Spleen (tissue), 7 donors: ENCODE measurements around the gene SNRNP200.

ENCODE experiments used
- POLR2AphosphoS5 ChIP-seq, 3 donors: sonication (generic); formaldehyde crosslinking; IDR thresholded peaks; one replicate each; pipeline ENCODE4 v1.5.1; 2017; ENCODE audit warnings: antibody characterized with exemption in 3 of 3
- TF ChIP-seq, protein P1 (sequence below), 11 experiments: fragments of 200-600 bp in 7 of 11; fragments of 450-650 bp in 4 of 11; sonication (generic) in 4 of 11; IDR thresholded peaks in 8 of 11; conservative IDR thresholded peaks in 3 of 11; 1 replicate in 7 of 11; 2 replicates in 4 of 11; pipeline versions ENCODE4 v1.4.0 to v1.8.0; 2016 to 2021; ENCODE audit warnings: antibody characterized with exemption in 11 of 11, inconsistent platforms in 4 of 11, mild to moderate bottlenecking in 1 of 11
- donor health status: DM: no; HTN: no; CAD: no; lungs with moderate emphysema.
- donor health status: DM: no; HTN: no; CAD: no.
- donor health status: DM: no; HTN: no; CAD: no.

DNA sequence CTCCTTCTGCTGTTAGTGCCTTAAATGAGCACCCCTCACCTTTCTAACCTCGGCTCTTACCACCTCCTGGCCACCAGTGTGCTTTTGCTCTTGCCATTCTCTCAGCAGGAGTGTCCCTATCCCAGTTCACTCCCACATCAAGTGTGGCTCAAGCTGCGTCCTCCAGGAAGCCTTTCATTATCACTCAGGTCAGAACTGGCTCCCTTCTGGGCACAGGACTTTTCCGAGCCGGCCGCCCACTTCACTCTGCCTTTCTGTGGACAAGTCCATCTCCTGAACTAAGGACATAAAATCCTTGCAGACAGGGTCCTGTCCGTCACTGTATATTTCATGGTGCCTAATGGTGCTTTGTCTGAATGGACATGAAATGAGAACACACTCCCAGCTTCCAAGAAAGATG, 55.2 kb downstream of the SNRNP200 start:
- TF ChIP-seq, protein P1, sequence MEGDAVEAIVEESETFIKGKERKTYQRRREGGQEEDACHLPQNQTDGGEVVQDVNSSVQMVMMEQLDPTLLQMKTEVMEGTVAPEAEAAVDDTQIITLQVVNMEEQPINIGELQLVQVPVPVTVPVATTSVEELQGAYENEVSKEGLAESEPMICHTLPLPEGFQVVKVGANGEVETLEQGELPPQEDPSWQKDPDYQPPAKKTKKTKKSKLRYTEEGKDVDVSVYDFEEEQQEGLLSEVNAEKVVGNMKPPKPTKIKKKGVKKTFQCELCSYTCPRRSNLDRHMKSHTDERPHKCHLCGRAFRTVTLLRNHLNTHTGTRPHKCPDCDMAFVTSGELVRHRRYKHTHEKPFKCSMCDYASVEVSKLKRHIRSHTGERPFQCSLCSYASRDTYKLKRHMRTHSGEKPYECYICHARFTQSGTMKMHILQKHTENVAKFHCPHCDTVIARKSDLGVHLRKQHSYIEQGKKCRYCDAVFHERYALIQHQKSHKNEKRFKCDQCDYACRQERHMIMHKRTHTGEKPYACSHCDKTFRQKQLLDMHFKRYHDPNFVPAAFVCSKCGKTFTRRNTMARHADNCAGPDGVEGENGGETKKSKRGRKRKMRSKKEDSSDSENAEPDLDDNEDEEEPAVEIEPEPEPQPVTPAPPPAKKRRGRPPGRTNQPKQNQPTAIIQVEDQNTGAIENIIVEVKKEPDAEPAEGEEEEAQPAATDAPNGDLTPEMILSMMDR (IDR thresholded peaks at IDR 0.05 in 8 of 11, conservative IDR thresholded peaks at IDR 0.05 in 3 of 11) = no peak
- peak in 1 of 3 donors; percentile 13 for TF ChIP-seq POLR2AphosphoS5 (IDR thresholded peaks at IDR 0.05)
